DOHH2 (cell line): Measurements from ENCODE around the gene BCL2.
A peak's percentile ranks its signal among the peaks of the same experiment; 100 is the strongest.

Source experiments
- H3F3A ChIP-seq: fragments of 200-600 bp; sonication (generic), shearing (Covaris generic); 2 replicates; pipeline ENCODE4 v1.6.0; 2016; ENCODE audit warnings: antibody characterized with exemption, mild to moderate bottlenecking; ENCODE audit not compliant: control insufficient read depth, insufficient read depth
- H3K27ac ChIP-seq: fragments of 200-600 bp; sonication (generic); 2 replicates; pipeline ENCODE4 v1.5.1; 2014; ENCODE audit warnings: low read depth, mild to moderate bottlenecking, low read length, moderate library complexity
- H3K27me3 ChIP-seq: fragments of 200-600 bp; sonication (generic); 2 replicates; pipeline ENCODE4 v1.6.1; 2014; ENCODE audit warnings: mild to moderate bottlenecking, low read length, mixed read lengths; ENCODE audit not compliant: control insufficient read depth
- H3K36me3 ChIP-seq: fragments of 200-600 bp; sonication (generic); 2 replicates; pipeline ENCODE4 v1.6.1; 2014; ENCODE audit warnings: mild to moderate bottlenecking, low read length, moderate library complexity, mixed read lengths; ENCODE audit not compliant: control insufficient read depth
- H3K4me1 ChIP-seq: fragments of 200-600 bp; sonication (generic); 2 replicates; pipeline ENCODE4 v1.6.1; 2014; ENCODE audit warnings: mild to moderate bottlenecking, low read length, mixed read lengths; ENCODE audit not compliant: control insufficient read depth
- H3K4me2 ChIP-seq: fragments of 200-600 bp; sonication (generic); 2 replicates; pipeline ENCODE4 v1.6.0; 2014; ENCODE audit warnings: mild to moderate bottlenecking, low read length, moderate library complexity
- H3K4me3 ChIP-seq: fragments of 200-600 bp; sonication (generic); 2 replicates; pipeline ENCODE4 v1.5.1; 2014; ENCODE audit warnings: mild to moderate bottlenecking, low read length, mixed read lengths
- H3K79me2 ChIP-seq: fragments of 200-600 bp; sonication (generic); 2 replicates; pipeline ENCODE4 v1.6.1; 2014; ENCODE audit warnings: mild to moderate bottlenecking, low read length, mixed read lengths; ENCODE audit not compliant: control insufficient read depth
- H3K9me2 ChIP-seq: fragments of 200-600 bp; sonication (generic); replicated peaks from 2 replicates; pipeline ENCODE4 v1.6.1; 2014; ENCODE audit warnings: mild to moderate bottlenecking, low read length, mixed read lengths; ENCODE audit not compliant: control insufficient read depth
- H3K9me3 ChIP-seq: fragments of 200-600 bp; sonication (generic); 2 replicates; pipeline ENCODE4 v1.6.1; 2014; ENCODE audit warnings: antibody characterized with exemption, low read length, mixed read lengths; ENCODE audit not compliant: control insufficient read depth, insufficient read depth
- H4K20me1 ChIP-seq: fragments of 200-600 bp; sonication (generic); 2 replicates; pipeline ENCODE4 v1.6.0; 2014; ENCODE audit warnings: low read depth, mild to moderate bottlenecking, antibody characterized with exemption, low read length, moderate library complexity; ENCODE audit not compliant: control insufficient read depth, insufficient read depth
- EZH2phosphoT487 ChIP-seq: fragments of 200-600 bp; sonication (generic); IDR thresholded peaks from 2 replicates; pipeline ENCODE4 v1.6.1; 2017; ENCODE audit warnings: borderline replicate concordance, mild to moderate bottlenecking, antibody characterized with exemption, low read length, moderate library complexity, mixed read lengths
- TF ChIP-seq, protein P1 (sequence below): fragments of 200-600 bp; sonication (generic); IDR thresholded peaks from one replicate; pipeline ENCODE4 v1.5.1; 2014; ENCODE audit warnings: antibody characterized with exemption, mild to moderate bottlenecking, low read depth, low read length; ENCODE audit not compliant: poor library complexity, severe bottlenecking

The BCL2 gene

DNA sequence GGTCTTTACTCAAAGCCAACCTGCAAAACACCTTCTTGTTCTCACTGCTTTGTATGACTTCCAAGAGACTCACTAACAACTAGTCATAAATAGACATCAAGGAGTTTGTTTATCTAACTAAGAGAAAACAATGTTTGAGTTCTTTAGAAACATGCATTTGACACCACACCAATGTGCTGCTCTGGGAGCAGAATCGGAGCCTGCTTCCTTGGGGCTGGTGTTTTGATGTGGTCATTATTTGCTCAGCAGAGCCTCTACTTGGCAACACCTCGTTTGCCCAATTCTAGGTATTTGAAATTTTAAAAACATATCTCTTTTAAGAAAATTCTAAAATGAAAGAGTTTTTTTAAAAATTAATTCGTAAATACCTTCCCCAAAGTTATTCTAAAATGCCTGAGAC lies 167.5 kb downstream of the BCL2 start:
- H3K27ac ChIP-seq = peak overlapping the region; percentile 94
- peaks cover 23% of the 10 kb centered on the region for H3F3A ChIP-seq
- TF ChIP-seq, protein P1, sequence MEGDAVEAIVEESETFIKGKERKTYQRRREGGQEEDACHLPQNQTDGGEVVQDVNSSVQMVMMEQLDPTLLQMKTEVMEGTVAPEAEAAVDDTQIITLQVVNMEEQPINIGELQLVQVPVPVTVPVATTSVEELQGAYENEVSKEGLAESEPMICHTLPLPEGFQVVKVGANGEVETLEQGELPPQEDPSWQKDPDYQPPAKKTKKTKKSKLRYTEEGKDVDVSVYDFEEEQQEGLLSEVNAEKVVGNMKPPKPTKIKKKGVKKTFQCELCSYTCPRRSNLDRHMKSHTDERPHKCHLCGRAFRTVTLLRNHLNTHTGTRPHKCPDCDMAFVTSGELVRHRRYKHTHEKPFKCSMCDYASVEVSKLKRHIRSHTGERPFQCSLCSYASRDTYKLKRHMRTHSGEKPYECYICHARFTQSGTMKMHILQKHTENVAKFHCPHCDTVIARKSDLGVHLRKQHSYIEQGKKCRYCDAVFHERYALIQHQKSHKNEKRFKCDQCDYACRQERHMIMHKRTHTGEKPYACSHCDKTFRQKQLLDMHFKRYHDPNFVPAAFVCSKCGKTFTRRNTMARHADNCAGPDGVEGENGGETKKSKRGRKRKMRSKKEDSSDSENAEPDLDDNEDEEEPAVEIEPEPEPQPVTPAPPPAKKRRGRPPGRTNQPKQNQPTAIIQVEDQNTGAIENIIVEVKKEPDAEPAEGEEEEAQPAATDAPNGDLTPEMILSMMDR = no peak
- no peak for TF ChIP-seq EZH2phosphoT487
- H3K4me1 ChIP-seq = peaks cover 98% of the 10 kb centered on the region
- H4K20me1 ChIP-seq = no peaks in the 10 kb centered on the region
- peaks cover 97% of the 10 kb centered on the region for H3K79me2 ChIP-seq
- H3K27me3 ChIP-seq = no peaks in the 10 kb centered on the region
- H3K4me3 ChIP-seq = peak overlapping the region; percentile 73
- no peaks in the 10 kb centered on the region for H3K9me2 ChIP-seq
- H3K9me3 ChIP-seq = no peaks in the 10 kb centered on the region
- H3K36me3 ChIP-seq = peaks cover 85% of the 10 kb centered on the region
- H3K4me2 ChIP-seq = peak overlapping the region; percentile 92

DNA sequence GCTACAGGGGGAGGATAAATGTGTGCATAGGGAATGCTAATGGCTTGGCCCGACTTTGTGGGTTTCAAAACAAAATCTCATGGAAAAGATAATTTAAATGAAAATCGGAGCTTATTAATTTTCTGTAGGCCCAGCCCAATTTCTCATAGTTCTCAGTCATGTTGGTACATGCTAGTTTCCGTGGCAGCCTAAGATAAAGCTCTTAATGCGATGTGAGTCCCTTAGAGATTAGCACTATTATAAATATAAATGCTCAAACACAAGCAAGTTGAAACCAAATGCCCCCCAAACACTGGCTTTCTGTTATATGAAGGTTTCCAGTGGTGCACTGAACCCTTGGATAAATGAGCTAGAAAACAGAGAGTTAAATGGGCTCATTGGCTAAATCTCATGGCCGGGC lies 168.0 kb downstream of the BCL2 start:
- Histone ChIP-seq H3K36me3 (peaks cover 85% of the 10 kb centered on the region), H3K27me3 (no peaks in the 10 kb centered on the region), H3F3A (peaks cover 22% of the 10 kb centered on the region), H3K79me2 (peaks cover 97% of the 10 kb centered on the region), H3K4me2 (peak overlapping the region; percentile 92), H3K4me1 (peaks cover 98% of the 10 kb centered on the region), H3K4me3 (peak overlapping the region; percentile 73), H3K9me2 (no peaks in the 10 kb centered on the region), H3K27ac (peak overlapping the region; percentile 94), H3K9me3 (no peaks in the 10 kb centered on the region), H4K20me1 (no peaks in the 10 kb centered on the region)
- TF ChIP-seq, protein P1 = no peak
- TF ChIP-seq EZH2phosphoT487 = no peak

DNA sequence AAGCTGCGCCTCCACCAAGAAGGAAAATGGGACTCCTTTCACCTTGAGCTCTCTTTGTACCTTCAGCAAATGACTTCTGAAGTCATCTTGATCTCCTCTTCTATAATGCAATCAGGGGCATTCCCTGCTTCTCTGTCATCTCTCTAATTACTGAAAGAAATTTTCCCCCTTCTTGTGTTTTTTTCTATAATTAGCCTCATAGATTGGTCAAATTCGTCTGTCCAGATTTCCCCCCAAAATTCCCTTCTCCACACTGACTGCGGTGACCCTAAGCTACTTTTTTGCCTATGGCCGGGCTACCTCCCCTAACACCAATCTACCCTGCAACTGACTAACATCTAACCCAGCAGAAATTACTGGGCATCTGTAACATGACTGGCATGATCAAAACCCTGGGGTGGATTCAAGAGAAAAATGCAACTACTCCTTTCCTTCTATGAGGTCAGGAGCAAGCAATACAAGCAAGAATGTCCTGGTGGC lies 168.6 kb downstream of the BCL2 start:
- peak overlapping the region; percentile 92 for H3K4me2 ChIP-seq

More for the DNA sequence above, 168.6 kb downstream of the BCL2 start:
- H4K20me1 ChIP-seq = no peaks in the 10 kb centered on the region
- H3K79me2 ChIP-seq = peaks cover 97% of the 10 kb centered on the region
- H3F3A ChIP-seq = peaks cover 27% of the 10 kb centered on the region
- H3K27ac ChIP-seq = peak overlapping the region; percentile 94
- TF ChIP-seq, protein P1 = no peak
- TF ChIP-seq EZH2phosphoT487 = no peak
- H3K9me3 ChIP-seq = no peaks in the 10 kb centered on the region
- no peaks in the 10 kb centered on the region for H3K27me3 ChIP-seq
- H3K4me3 ChIP-seq = peak overlapping the region; percentile 73
- peaks cover 85% of the 10 kb centered on the region for H3K36me3 ChIP-seq
- peaks cover 98% of the 10 kb centered on the region for H3K4me1 ChIP-seq
- H3K9me2 ChIP-seq = no peaks in the 10 kb centered on the region
